WERI-Rb-1 (cell line): ENCODE measurements around the gene DAND5.

Source experiments
- DNase-seq: peaks from one replicate; pipeline ENCODE4 v3.0.0-alpha.2; 2020
- H3K27ac ChIP-seq: fragments of 250-450 bp; sonication (Bioruptor Pico); 2 replicates; pipeline ENCODE4 v1.5.1; 2020; ENCODE audit warnings: mild to moderate bottlenecking, moderate library complexity
- H3K27me3 ChIP-seq: fragments of 250-450 bp; sonication (Bioruptor Pico); 2 replicates; pipeline ENCODE4 v1.5.1; 2021; ENCODE audit warnings: mild to moderate bottlenecking, low read depth, moderate library complexity; ENCODE audit not compliant: insufficient read depth, severe bottlenecking
- H3K36me3 ChIP-seq: fragments of 250-450 bp; sonication (Bioruptor Pico); 2 replicates; pipeline ENCODE4 v1.5.1; 2020; ENCODE audit warnings: mild to moderate bottlenecking, moderate library complexity
- H3K4me3 ChIP-seq: 2 replicates; pipeline ENCODE4 v1.5.1; 2011; ENCODE audit warnings: low read depth, mild to moderate bottlenecking, control low read depth, low read length
- H3K9me3 ChIP-seq: fragments of 250-450 bp; sonication (Bioruptor Pico); 2 replicates; pipeline ENCODE4 v1.5.1; 2021; ENCODE audit warnings: mild to moderate bottlenecking, moderate library complexity; ENCODE audit not compliant: severe bottlenecking
- TF ChIP-seq, protein P1 (sequence below): IDR thresholded peaks from 2 replicates; pipeline ENCODE4 v1.5.1; 2011; ENCODE audit warnings: low read depth, mild to moderate bottlenecking, control low read depth, inconsistent platforms, low read length

The DAND5 gene

DNA sequence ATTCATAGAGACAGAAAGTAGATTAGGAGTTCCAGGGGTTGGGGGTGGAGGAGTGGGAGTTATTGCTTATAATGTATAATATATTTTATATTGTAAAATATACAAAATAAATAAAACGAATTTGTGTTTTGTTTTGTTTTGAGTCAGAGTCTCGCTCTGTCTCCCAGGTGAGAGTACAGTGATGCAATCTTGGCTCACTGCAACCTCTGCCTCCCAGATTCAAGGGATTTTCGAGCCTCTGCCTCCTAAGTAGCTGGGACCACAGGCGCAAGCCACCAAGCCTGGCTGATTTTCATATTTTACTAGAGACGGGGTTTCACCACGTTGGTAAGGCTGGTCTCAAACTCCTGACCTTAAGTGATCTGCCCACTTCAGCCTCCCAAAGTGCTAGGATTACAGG lies 9.9 kb upstream of the DAND5 start:
- peaks cover 20% of the 10 kb centered on the region for H3K36me3 ChIP-seq
- no peak overlapping the region for H3K4me3 ChIP-seq
- no peak overlapping the region for H3K27ac ChIP-seq
- TF ChIP-seq, protein P1, sequence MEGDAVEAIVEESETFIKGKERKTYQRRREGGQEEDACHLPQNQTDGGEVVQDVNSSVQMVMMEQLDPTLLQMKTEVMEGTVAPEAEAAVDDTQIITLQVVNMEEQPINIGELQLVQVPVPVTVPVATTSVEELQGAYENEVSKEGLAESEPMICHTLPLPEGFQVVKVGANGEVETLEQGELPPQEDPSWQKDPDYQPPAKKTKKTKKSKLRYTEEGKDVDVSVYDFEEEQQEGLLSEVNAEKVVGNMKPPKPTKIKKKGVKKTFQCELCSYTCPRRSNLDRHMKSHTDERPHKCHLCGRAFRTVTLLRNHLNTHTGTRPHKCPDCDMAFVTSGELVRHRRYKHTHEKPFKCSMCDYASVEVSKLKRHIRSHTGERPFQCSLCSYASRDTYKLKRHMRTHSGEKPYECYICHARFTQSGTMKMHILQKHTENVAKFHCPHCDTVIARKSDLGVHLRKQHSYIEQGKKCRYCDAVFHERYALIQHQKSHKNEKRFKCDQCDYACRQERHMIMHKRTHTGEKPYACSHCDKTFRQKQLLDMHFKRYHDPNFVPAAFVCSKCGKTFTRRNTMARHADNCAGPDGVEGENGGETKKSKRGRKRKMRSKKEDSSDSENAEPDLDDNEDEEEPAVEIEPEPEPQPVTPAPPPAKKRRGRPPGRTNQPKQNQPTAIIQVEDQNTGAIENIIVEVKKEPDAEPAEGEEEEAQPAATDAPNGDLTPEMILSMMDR, result no peak
- no peaks in the 10 kb centered on the region for H3K27me3 ChIP-seq
- H3K9me3 ChIP-seq, result no peaks in the 10 kb centered on the region
- DNase-seq, result no peak

DNA sequence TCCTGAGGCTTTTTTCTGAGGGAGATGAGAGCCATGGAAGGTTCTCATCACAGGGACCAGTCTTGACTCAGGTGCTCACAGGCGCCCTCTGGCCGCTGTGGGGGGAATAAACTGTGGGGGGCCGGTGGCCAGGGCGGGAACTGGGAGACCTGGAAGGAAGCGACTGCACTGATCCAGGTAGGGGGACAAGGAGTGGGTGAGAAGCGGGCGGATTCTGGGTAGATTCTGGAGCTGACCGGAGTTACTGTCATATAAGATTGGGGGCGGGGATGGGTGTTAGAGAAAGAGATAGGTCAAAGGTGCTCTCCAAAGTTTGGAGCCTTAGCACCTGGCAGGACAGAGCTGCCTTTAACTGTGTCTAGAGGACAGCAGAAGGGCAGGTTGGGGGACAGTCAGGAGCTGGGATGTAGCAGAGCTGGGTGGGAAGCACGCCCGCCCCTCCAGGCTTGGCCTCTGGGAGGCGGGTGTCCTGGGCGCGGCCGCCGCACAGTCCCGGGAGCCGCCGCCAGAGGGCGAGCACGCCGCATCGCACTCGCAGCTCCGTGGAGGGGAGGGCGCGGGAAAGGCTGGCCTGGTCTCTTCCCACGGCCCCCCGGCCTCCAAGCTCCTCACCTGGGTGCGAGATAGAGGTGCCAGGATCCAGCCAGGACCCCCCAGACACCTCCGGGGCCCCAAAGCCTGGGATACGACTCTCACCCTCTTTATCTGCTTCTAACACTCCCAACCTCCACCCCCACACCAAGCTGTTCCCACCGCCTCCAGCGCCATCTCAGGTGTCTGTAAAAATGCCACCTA lies 4.2 kb upstream of the DAND5 start:
- H3K27ac ChIP-seq, result peak overlapping the region; percentile 91
- DNase-seq, result peak; percentile 91

DNA sequence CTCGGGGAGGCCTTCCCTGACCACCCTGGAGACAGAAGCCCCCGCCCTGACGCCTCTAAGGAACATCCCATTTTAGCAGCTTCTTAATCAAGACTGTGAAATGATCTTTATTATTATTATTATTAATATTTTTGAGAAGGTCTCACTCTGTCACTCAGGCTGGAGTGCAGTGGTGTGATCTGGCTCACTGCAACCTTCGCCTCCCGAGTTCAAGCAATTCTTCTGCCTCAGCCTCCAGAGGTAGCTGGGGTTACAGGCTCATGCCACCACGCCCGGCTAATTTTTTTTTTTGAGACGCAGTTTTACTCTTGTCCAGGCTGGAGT lies 3.6 kb upstream of the DAND5 start:
- Histone ChIP-seq H3K27ac (peak overlapping the region; percentile 91), H3K27me3 (no peaks in the 10 kb centered on the region), H3K36me3 (no peaks in the 10 kb centered on the region; the same call in 1 of the 2 replicates), H3K4me3 (peak overlapping the region; percentile 56), H3K9me3 (no peaks in the 10 kb centered on the region)
- no peak for DNase-seq
- TF ChIP-seq, protein P1, result no peak

More for the DNA sequence above, 4.2 kb upstream of the DAND5 start:
- Histone ChIP-seq H3K4me3 (peak overlapping the region; percentile 56), H3K9me3 (no peaks in the 10 kb centered on the region), H3K36me3 (no peaks in the 10 kb centered on the region; the same call in 1 of the 2 replicates), H3K27me3 (no peaks in the 10 kb centered on the region)
- TF ChIP-seq, protein P1, result peak; percentile 98

DNA sequence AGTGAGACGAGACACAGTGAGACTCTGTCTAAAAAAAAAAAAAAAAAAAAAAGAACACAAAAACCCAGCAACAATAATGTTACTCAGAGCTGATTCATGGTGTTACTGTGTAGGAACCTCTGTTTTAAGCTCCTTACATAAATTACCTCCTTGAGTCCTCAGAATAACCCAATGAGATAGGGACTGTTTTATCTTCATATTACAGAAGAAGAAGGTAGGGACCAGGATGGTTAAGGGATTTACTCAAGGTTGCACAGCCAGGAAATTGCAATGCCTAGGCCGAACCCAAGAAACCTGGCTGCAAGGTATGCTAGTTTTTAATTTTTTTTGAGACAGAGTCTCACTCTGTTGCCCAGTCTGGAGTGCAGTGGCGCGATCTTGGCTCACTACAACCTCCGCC lies 1.5 kb upstream of the DAND5 start:
- Histone ChIP-seq H3K9me3 (no peaks in the 10 kb centered on the region), H3K27me3 (no peaks in the 10 kb centered on the region), H3K27ac (no peak overlapping the region), H3K36me3 (no peaks in the 10 kb centered on the region; the same call in 1 of the 2 replicates), H3K4me3 (no peak overlapping the region)
- DNase-seq, result no peak
- TF ChIP-seq, protein P1, result no peak

DNA sequence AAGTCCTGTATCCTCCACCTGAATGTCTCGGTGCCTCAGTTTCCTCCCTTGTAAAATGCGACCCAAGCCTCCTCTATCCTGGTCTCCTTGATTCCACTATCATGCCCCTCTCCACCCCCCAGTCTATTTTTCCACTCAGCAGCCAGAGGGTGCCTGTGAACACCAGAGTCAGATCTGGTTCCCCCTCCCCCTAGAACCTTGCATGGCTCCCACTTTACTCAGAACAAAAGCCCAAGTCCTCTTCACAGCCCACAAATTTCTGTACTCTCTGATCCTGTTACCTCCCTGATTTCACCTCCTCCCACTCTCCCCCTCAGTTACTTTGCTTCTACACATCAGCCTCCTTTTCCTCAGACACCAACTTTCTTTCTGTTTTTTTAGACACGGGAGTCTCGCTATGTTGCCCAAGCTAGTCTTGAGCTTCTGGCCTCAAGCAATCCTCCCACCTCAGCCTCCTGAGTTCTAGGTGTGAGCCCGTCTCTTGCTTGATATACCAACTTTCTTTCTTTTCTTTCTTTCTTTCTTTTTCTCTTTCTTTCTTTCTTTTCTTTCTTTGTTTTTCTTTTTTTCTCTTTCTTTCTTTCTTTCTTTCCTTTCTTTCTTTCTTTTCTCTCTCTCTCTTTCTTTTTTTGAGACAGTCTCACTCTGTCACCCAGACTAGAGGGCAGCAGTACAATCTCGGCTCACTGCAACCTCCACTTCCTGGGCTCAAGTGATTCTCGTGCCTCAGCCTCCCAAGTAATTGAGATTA lies 869 bp downstream of the DAND5 start:
- Histone ChIP-seq H3K27me3 (no peaks in the 10 kb centered on the region), H3K36me3 (no peaks in the 10 kb centered on the region; the same call in 1 of the 2 replicates), H3K9me3 (no peaks in the 10 kb centered on the region), H3K27ac (no peak overlapping the region), H3K4me3 (no peak overlapping the region)
- TF ChIP-seq, protein P1, result no peak
- DNase-seq, result no peak
